Osteocyte (in vitro differentiated cells): ENCODE measurements around the gene HSD17B13. TPM values are rescaled to one million over a fixed set of nuclear protein-coding genes. Genes with fewer than 3 reads are reported as not detected.

Experiments used
- DNase-seq: peaks from one replicate; pipeline ENCODE4 v3.0.0; 2021; ENCODE audit warnings: mixed read lengths; ENCODE audit not compliant: unreplicated experiment; ENCODE audit errors: extremely low spot score
- H3K27ac Mint-ChIP-seq: one replicate; pipeline ENCODE4 v1.8.0; 2021; ENCODE audit warnings: mild to moderate bottlenecking, mixed read lengths; ENCODE audit not compliant: unreplicated experiment
- H3K27me3 Mint-ChIP-seq: one replicate; pipeline ENCODE4 v1.8.0; 2021; ENCODE audit warnings: mixed read lengths; ENCODE audit not compliant: unreplicated experiment
- H3K36me3 Mint-ChIP-seq: one replicate; pipeline ENCODE4 v1.8.0; 2021; ENCODE audit warnings: mixed read lengths; ENCODE audit not compliant: unreplicated experiment
- H3K4me1 Mint-ChIP-seq: one replicate; pipeline ENCODE4 v1.8.0; 2021; ENCODE audit warnings: mixed read lengths; ENCODE audit not compliant: unreplicated experiment
- H3K4me3 Mint-ChIP-seq: one replicate; pipeline ENCODE4 v1.8.0; 2021; ENCODE audit warnings: mild to moderate bottlenecking, moderate library complexity, mixed read lengths; ENCODE audit not compliant: unreplicated experiment
- H3K9me3 Mint-ChIP-seq: one replicate; pipeline ENCODE4 v1.8.0; 2021; ENCODE audit warnings: mixed read lengths; ENCODE audit not compliant: unreplicated experiment
- total RNA-seq: library from RNA; stranded (reverse); gene quantifications from 2 replicates; pipeline ENCODE4 v1.2.1, GENCODE V29; 2021
- TF ChIP-seq, protein P1 (sequence below): fragments of 200-600 bp; sonication (generic); IDR thresholded peaks from 2 replicates; pipeline ENCODE4 v1.5.0; 2021; ENCODE audit warnings: antibody characterized with exemption, mild to moderate bottlenecking, moderate library complexity

The HSD17B13 gene
- total RNA-seq, 1 donor from 2014 or later = not detected

DNA sequence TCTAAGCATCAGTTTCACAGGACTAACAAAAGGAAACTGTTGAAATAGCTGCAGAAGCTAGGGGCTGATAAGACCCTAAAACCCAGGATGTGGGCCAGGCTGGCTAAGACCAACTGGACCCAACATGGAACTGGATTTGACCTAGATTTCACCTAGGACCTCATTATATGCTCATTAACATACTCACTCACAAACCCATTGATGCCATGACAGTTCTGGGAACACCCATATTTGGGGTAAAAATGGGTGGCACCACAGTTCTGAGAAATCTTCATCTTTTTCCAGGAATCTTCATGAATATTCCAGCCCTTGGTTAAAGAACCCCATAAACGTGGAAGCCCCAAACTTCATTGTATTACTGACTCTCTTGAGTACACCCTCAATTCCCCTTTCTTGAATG lies 41.1 kb downstream of the HSD17B13 start:
- TF ChIP-seq, protein P1, sequence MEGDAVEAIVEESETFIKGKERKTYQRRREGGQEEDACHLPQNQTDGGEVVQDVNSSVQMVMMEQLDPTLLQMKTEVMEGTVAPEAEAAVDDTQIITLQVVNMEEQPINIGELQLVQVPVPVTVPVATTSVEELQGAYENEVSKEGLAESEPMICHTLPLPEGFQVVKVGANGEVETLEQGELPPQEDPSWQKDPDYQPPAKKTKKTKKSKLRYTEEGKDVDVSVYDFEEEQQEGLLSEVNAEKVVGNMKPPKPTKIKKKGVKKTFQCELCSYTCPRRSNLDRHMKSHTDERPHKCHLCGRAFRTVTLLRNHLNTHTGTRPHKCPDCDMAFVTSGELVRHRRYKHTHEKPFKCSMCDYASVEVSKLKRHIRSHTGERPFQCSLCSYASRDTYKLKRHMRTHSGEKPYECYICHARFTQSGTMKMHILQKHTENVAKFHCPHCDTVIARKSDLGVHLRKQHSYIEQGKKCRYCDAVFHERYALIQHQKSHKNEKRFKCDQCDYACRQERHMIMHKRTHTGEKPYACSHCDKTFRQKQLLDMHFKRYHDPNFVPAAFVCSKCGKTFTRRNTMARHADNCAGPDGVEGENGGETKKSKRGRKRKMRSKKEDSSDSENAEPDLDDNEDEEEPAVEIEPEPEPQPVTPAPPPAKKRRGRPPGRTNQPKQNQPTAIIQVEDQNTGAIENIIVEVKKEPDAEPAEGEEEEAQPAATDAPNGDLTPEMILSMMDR = no peak
- H3K4me3 Mint-ChIP-seq = no peak overlapping the region
- H3K27me3 Mint-ChIP-seq = peaks cover 15% of the 10 kb centered on the region
- no peaks in the 10 kb centered on the region for H3K36me3 Mint-ChIP-seq
- no peak for DNase-seq
- no peak overlapping the region for H3K27ac Mint-ChIP-seq
- H3K9me3 Mint-ChIP-seq = peaks cover 11% of the 10 kb centered on the region
- H3K4me1 Mint-ChIP-seq = no peaks in the 10 kb centered on the region

DNA sequence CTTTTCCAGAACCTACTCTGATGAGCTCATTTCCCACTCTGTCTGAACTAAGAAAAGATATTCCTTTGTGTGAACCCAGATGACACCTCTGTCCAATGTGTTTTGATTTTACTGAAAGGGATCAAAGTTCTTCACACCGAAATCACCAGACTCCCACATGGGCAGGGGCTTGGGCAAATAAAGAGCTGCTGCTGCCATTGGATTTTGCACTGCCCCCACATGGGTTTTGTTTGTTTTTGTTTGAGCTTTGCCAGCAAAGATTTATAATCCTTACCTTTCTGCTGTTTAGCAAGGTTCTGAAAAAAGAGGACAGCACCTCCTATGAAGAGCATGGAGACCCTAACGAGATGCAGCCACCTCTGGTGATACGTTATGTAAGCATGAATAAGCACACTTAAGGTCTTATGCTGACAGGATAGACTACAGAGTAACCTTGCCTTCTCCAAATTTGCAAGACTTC lies 44.3 kb downstream of the HSD17B13 start:
- peaks cover 23% of the 10 kb centered on the region for H3K27me3 Mint-ChIP-seq
- no peak overlapping the region for H3K27ac Mint-ChIP-seq
- no peaks in the 10 kb centered on the region for H3K36me3 Mint-ChIP-seq
- no peaks in the 10 kb centered on the region for H3K9me3 Mint-ChIP-seq
- H3K4me1 Mint-ChIP-seq = no peaks in the 10 kb centered on the region
- no peak overlapping the region for H3K4me3 Mint-ChIP-seq
- no peak for DNase-seq
- TF ChIP-seq, protein P1 = no peak

DNA sequence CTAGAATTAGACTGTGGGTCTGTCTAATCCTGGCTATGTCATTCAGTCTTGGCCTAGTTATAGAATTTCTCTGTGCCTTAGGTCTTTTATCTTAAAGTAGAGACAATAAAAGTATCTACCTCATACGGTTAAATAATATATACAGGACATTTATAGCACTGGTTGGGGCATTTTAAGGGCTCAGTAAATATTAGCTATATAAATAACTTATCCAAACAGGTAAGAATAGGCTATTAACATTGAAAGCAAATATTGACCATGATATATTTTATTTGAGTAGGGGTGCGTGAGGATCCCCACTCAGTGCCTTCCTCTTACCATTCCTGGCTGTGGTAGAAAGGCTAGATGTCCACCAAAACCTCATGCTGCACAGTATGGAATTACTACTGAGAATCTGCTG lies 47.4 kb downstream of the HSD17B13 start:
- Mint-ChIP-seq H3K4me1 (no peaks in the 10 kb centered on the region), H3K27me3 (peaks cover 44% of the 10 kb centered on the region), H3K9me3 (no peaks in the 10 kb centered on the region), H3K27ac (no peak overlapping the region), H3K4me3 (no peak overlapping the region), H3K36me3 (no peaks in the 10 kb centered on the region)
- no peak for DNase-seq
- TF ChIP-seq, protein P1 = no peak

DNA sequence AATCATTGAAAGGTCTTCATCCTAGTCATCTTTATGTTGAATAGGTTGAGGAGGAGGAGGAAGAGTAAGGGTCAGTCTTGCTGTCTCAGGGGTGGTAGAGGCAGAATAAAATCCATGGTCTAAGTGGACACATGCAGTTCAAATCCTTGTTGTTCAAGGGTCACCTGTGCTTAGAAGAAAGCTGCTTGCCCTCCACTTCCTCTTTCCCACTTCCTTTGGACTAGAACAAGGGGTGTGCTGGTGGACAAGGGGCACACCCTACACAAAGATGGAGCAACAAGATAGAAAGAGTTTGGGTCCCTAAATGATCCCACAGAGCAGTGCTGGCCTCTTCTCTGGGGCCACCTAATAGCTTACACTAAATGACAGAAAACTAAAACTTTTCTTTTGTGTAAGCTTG lies 47.9 kb downstream of the HSD17B13 start:
- no peak for DNase-seq
- H3K4me3 Mint-ChIP-seq = no peak overlapping the region
- H3K4me1 Mint-ChIP-seq = no peaks in the 10 kb centered on the region
- H3K27me3 Mint-ChIP-seq = peaks cover 42% of the 10 kb centered on the region
- H3K36me3 Mint-ChIP-seq = no peaks in the 10 kb centered on the region
- H3K9me3 Mint-ChIP-seq = no peaks in the 10 kb centered on the region
- TF ChIP-seq, protein P1 = no peak
- H3K27ac Mint-ChIP-seq = no peak overlapping the region

DNA sequence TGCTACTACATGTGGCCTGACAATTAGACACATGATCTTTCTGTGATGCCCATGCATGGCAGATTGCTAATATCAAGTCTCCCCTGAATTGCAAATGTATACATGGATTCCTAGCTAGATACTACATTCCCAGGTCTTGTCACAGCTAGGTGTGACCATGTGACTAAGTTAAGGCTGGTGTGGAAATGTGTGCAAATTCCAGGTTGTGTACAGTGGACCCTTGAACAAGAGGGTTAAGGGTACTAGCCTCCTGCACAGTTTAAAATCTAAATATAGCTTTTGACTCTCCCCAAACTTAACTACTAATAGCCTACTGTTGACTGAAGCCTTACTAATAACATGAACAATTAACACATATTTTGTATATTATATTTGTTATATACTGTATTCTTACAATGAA lies 48.4 kb downstream of the HSD17B13 start:
- Mint-ChIP-seq H3K36me3 (no peaks in the 10 kb centered on the region), H3K4me3 (no peak overlapping the region), H3K9me3 (no peaks in the 10 kb centered on the region), H3K27ac (no peak overlapping the region), H3K4me1 (no peaks in the 10 kb centered on the region), H3K27me3 (peaks cover 38% of the 10 kb centered on the region)
- no peak for DNase-seq
- TF ChIP-seq, protein P1 = no peak
